T-cell (primary cell): ENCODE results near the gene AGAP1. TPM values are rescaled to one million over a fixed set of nuclear protein-coding genes. Genes with fewer than 3 reads are reported as not detected.

Experiments used
- ATAC-seq, 4 experiments: fragments of 200-7000 bp in 3 of 4; fragments of 150-1000 bp in 1 of 4; cut with Tn5 transposase; replicated peaks in 1 of 4; 1 replicate in 3 of 4; 2 replicates in 1 of 4; pipeline ENCODE4 v1.10.0; 2021; ENCODE audit warnings: moderate library complexity in 3 of 4, mild to moderate bottlenecking in 2 of 4, moderate number of reproducible peaks in 1 of 4
- CTCF ChIA-PET, 2 donors: fragments of 300-600 bp; sonication (Branson Sonifier 250); formaldehyde crosslinking; loops; one replicate each; lab custom pipeline; 2022; ENCODE audit warnings: antibody characterized with exemption in 2 of 2; lab: Charles Lee
- POLR2A ChIA-PET, 2 donors: fragments of 300-600 bp; sonication (Branson Sonifier 250); formaldehyde crosslinking; loops; one replicate each; lab custom pipeline; 2022; ENCODE audit warnings: antibody characterized with exemption in 2 of 2; lab: Charles Lee
- DNase-seq, 35 experiments: peaks; one replicate each; pipeline versions ENCODE4 v3.0.0 to v3.0.0-alpha.2; 2013 to 2023
- H3K27ac ChIP-seq: one replicate; pipeline ENCODE4 v1.5.1; 2013; ENCODE audit warnings: low read length
- H3K27me3 ChIP-seq, 2 experiments: replicated peaks in 1 of 2; 1 replicate in 1 of 2; 2 replicates in 1 of 2; pipeline versions ENCODE4 v1.6.1 to v1.7.0; 2013; ENCODE audit warnings: low read length in 1 of 2, mixed read lengths in 1 of 2; ENCODE audit not compliant: control insufficient read depth in 2 of 2, insufficient read depth in 2 of 2; ENCODE audit errors: extremely low read depth in 1 of 2
- H3K36me3 ChIP-seq, 2 donors: 1 replicate in 1 of 2; 2 replicates in 1 of 2; pipeline versions ENCODE4 v1.6.1 to v1.7.0; 2013; ENCODE audit warnings: low read length in 1 of 2; ENCODE audit not compliant: control insufficient read depth in 2 of 2, insufficient read depth in 1 of 2; ENCODE audit errors: extremely low read depth in 1 of 2
- H3K4me1 ChIP-seq, 2 experiments: 1 replicate in 1 of 2; 2 replicates in 1 of 2; pipeline versions ENCODE4 v1.6.1 to v1.7.0; 2013; ENCODE audit warnings: low read length in 2 of 2, mixed read lengths in 1 of 2; ENCODE audit not compliant: insufficient read depth in 2 of 2, control insufficient read depth in 1 of 2; ENCODE audit errors: extremely low read depth in 1 of 2
- H3K4me3 ChIP-seq, 2 donors: 1 replicate in 1 of 2; 2 replicates in 1 of 2; pipeline versions ENCODE4 v1.5.1 to v1.7.0; 2013; ENCODE audit warnings: mild to moderate bottlenecking in 2 of 2, low read length in 1 of 2, moderate library complexity in 1 of 2; ENCODE audit not compliant: control insufficient read depth in 1 of 2; ENCODE audit errors: extremely low read depth in 1 of 2
- H3K9me3 ChIP-seq: 2 replicates; pipeline ENCODE4 v1.7.0; 2013
- H3K27ac Mint-ChIP-seq, 2 donors: one replicate each; pipeline ENCODE4 v1.8.0; 2020 to 2021; ENCODE audit warnings: mild to moderate bottlenecking in 2 of 2, mixed read lengths in 2 of 2
- H3K27me3 Mint-ChIP-seq, 2 donors: one replicate each; pipeline ENCODE4 v1.8.0; 2021 to 2022; ENCODE audit warnings: mixed read lengths in 2 of 2
- H3K36me3 Mint-ChIP-seq: one replicate; pipeline ENCODE4 v1.8.0; 2021; ENCODE audit warnings: mixed read lengths
- H3K4me1 Mint-ChIP-seq, 3 donors: one replicate each; pipeline ENCODE4 v1.8.0; 2020 to 2022; ENCODE audit warnings: mixed read lengths in 3 of 3, mild to moderate bottlenecking in 1 of 3
- H3K4me3 Mint-ChIP-seq, 3 donors: one replicate each; pipeline ENCODE4 v1.8.0; 2020 to 2022; ENCODE audit warnings: mild to moderate bottlenecking in 3 of 3, mixed read lengths in 3 of 3, moderate library complexity in 3 of 3
- H3K9me3 Mint-ChIP-seq, 3 donors: one replicate each; pipeline ENCODE4 v1.8.0; 2020 to 2022; ENCODE audit warnings: mixed read lengths in 3 of 3
- WGBS: methylation state at CpG from one replicate; pipeline ENCODE4 v1.1.5; 2013; ENCODE audit warnings: missing lambda C conversion rate; ENCODE audit not compliant: insufficient coverage; 5-methylcytosine and 5-hydroxymethylcytosine counted together
- total RNA-seq, 35 experiments: library from RNA in 6 of 35; stranded (reverse) in 6 of 35; fragments of 120-200 nt in 1 of 35; gene quantifications; one replicate each; pipeline versions ENCODE4 v1.2.1 to v1.2.4 and lab custom pipeline; 2013 to 2026

The AGAP1 gene
- total RNA-seq, 5 donors from 2014 or later (not counting 1 experiment from before 2014, with no cell fraction given) = 3.9 to 15.6 (median 5.2) TPM

DNA sequence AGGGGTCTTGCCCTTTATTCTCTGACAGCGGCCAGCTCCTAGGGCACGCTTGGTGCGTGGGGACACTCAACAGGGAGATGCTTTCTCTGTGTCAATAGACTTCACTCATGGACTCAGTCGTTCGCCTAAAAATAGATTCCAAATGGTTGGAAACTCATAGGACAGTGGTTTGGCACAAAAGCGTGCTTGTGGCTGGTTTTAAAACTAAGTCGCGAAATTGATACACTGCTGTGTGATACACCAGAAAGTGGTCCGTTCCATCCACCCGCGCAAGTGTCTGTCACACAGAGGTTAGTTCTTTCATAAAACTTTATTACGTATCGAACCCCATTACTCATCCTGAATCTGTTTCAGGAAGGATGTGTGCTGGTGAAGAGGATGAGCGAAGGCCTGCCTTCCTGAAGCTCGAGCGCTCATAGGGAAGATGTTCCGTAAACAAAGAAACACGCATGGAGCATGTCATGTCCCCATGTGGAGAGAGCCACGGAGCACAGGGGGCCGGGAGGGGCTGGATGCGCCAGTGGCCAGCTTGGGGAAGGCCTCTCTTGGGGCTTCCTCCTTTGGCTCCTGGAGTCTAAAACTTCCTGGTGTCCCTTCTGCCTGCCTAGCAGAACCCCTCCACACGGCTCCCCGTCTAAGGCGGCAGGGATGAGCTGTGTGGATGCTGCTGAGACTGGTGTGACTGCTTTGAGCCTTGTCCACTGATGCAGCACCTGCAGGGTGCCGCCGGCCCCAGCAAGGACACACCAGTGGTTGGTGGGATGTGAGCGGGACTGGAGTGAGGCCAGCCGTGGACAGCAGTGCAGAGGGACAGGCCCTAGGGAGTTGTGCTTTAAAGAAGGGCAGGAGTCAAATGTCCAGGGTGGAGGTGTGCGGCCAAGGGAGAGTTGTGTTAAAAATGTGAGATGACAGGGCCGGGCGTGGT, 467.1 kb downstream of the AGAP1 start:
- H3K27ac ChIP-seq = no peak overlapping the region
- DNase-seq (no peak), ATAC-seq (no peak)
- Mint-ChIP-seq H3K4me1 (no peaks in the 10 kb centered on the region), H3K36me3 (no peaks in the 10 kb centered on the region), H3K27me3 (peaks cover 3 to 18% of the 10 kb centered on the region in 2 donors), H3K9me3 (no peaks in the 10 kb centered on the region), H3K4me3 (no peak overlapping the region), H3K27ac (no peak overlapping the region)
- H3K4me1 ChIP-seq = no peaks in the 10 kb centered on the region
- no peaks in the 10 kb centered on the region for H3K9me3 ChIP-seq
- POLR2A ChIA-PET = no interaction called here
- CTCF ChIA-PET = no interaction called here
- H3K36me3 ChIP-seq = no peaks in the 10 kb centered on the region
- H3K27me3 ChIP-seq = peaks cover 0 to 6% of the 10 kb centered on the region in 2 experiments
- WGBS = 91% methylated on average over 30 of the region's 31 CpGs
- no peak overlapping the region for H3K4me3 ChIP-seq

DNA sequence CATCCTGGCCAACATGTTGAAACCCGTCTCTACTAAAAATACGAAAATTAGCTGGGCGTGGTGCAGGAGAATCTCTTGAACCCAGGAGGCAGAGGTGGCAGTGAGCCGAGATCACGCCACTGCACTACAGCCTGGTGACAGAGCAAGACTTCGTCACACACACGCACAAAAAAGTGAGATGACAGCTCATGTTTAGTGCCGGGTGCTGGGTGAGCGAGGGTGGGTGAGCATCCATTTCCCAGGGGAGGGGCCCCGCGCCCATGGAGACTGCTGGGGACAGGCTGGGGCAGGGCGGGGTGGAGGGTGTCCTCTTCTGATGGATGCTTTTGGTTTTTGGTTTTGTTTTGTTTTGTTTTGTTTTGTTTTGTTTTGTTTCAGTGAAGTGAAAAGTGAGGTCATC, 467.9 kb downstream of the AGAP1 start:
- H3K27ac ChIP-seq = no peak overlapping the region
- ATAC-seq (no peak), DNase-seq (no peak)
- Mint-ChIP-seq H3K27ac (no peak overlapping the region), H3K9me3 (no peaks in the 10 kb centered on the region), H3K4me3 (no peak overlapping the region), H3K36me3 (no peaks in the 10 kb centered on the region), H3K27me3 (peaks cover 3 to 18% of the 10 kb centered on the region in 2 donors), H3K4me1 (no peaks in the 10 kb centered on the region)
- 93% methylated on average over 10 of the region's 12 CpGs for WGBS
- CTCF ChIA-PET = no interaction called here
- no peaks in the 10 kb centered on the region for H3K36me3 ChIP-seq
- no peaks in the 10 kb centered on the region for H3K4me1 ChIP-seq
- no peaks in the 10 kb centered on the region for H3K27me3 ChIP-seq
- POLR2A ChIA-PET = no interaction called here
- no peak overlapping the region for H3K4me3 ChIP-seq
- H3K9me3 ChIP-seq = no peaks in the 10 kb centered on the region

DNA sequence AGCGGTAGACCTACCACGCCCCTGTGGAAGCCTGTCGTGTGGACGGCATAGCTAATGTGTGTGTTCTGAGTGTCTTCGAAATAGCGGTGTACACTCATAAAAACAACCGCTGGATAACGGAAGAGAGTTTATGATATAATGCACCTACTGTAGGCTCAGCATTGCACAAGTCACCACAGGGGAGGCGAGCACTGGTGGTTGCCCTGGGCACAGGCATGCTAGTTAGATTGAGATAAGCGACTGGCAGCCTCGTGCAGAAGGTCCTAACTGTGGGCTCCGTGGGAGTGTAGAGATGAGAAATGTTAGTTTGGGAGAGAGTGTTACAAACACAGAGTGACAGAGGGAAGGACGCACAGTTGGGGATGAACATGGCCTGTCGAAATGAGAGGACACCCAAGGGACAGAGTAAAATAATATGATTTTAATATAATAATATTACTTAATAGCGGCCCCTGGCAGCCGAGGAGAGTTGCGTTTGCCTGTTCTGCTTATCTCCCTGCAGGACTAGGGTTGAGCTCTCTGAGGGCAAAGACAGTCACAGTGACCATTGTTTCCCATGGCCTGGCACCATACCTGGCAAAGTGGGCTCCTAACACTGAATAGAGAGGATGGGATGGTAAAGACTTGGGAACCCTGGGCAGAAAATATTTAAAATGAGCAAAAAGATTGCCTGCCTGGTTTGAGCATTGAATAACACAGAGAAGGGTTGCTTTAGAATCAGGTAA, 470.2 kb downstream of the AGAP1 start:
- Histone ChIP-seq H3K4me3 (no peak overlapping the region), H3K27ac (no peak overlapping the region), H3K4me1 (no peaks in the 10 kb centered on the region), H3K36me3 (no peaks in the 10 kb centered on the region), H3K9me3 (no peaks in the 10 kb centered on the region), H3K27me3 (no peaks in the 10 kb centered on the region)
- Mint-ChIP-seq H3K9me3 (no peaks in the 10 kb centered on the region), H3K27me3 (peaks cover 3 to 15% of the 10 kb centered on the region in 2 donors), H3K4me3 (no peak overlapping the region), H3K4me1 (no peaks in the 10 kb centered on the region), H3K27ac (no peak overlapping the region), H3K36me3 (no peaks in the 10 kb centered on the region)
- ChIA-PET CTCF (no interaction called here), POLR2A (no interaction called here)
- DNase-seq = no peak
- 90% methylated on average over 12 of the region's 17 CpGs for WGBS
- ATAC-seq = no peak

DNA sequence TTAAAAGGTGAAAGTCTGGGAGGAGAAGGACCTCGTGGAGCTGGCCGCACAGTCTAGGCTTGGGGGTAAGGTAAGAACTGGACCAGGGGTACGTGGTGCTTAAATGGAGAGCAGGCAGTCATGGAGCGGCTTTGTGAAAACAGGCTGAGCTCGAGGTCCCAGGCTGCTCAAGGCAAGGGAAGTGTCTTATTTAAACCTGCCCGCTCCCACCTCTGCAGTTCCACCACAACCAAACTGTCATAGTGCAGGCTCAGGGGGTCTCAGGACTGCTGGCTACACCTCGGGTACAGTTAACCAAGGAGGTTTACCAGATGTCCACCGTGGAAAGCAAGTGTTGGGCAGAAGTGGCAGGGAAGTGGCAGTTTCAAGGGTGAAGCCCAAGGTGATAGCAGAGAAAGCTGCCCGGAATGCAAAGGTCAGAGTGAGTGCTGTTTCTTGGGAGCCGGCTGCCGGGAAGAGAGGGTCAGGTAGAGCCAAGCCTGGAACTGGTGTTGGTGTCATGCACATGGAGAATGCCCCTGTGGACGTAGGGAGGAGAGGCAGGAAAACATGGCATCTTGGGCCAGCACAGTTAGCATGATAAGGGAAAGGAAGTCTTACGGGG, 471.0 kb downstream of the AGAP1 start:
- Mint-ChIP-seq H3K36me3 (no peaks in the 10 kb centered on the region), H3K4me3 (no peak overlapping the region), H3K27me3 (peaks cover 3 to 15% of the 10 kb centered on the region in 2 donors), H3K4me1 (no peaks in the 10 kb centered on the region), H3K27ac (no peak overlapping the region), H3K9me3 (no peaks in the 10 kb centered on the region)
- Histone ChIP-seq H3K4me3 (no peak overlapping the region), H3K4me1 (no peaks in the 10 kb centered on the region), H3K27ac (no peak overlapping the region), H3K9me3 (no peaks in the 10 kb centered on the region), H3K36me3 (no peaks in the 10 kb centered on the region), H3K27me3 (no peaks in the 10 kb centered on the region)
- ChIA-PET CTCF (no interaction called here), POLR2A (no interaction called here)
- DNase-seq (no peak), ATAC-seq (no peak)
- WGBS = 64% methylated on average over 12 of the region's 13 CpGs

DNA sequence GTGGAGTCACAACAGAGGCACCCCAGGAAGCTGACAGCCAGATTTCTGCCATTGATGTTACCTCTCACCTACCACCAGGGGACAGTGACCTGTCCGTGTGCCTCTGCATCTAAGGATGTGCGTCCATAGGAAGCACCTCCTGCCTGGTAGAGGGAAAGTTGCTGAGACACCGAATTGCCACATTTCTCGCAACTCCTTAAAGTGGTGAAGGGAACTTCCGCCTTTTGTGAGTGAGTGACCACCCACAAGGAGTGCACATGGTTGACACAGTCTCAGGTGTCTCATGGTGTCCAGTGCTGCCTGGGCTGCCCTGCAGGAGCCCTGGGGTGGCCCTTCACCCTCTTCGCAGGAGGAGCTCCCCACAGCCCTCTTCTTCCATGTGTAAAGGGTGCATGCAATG, 472.6 kb downstream of the AGAP1 start:
- Histone ChIP-seq H3K27me3 (no peaks in the 10 kb centered on the region), H3K9me3 (no peaks in the 10 kb centered on the region), H3K36me3 (no peaks in the 10 kb centered on the region), H3K4me3 (no peak overlapping the region), H3K27ac (no peak overlapping the region), H3K4me1 (no peaks in the 10 kb centered on the region)
- DNase-seq (no peak), ATAC-seq (no peak)
- H3K27me3 Mint-ChIP-seq = peaks cover 3 to 12% of the 10 kb centered on the region in 2 donors
- H3K9me3 Mint-ChIP-seq = no peaks in the 10 kb centered on the region
- ChIA-PET CTCF (no interaction called here), POLR2A (no interaction called here)
- H3K4me3 Mint-ChIP-seq = no peak overlapping the region
- no peaks in the 10 kb centered on the region for H3K4me1 Mint-ChIP-seq
- no peak overlapping the region for H3K27ac Mint-ChIP-seq
- WGBS = 78% methylated on average over 3 of the region's 6 CpGs
- H3K36me3 Mint-ChIP-seq = no peaks in the 10 kb centered on the region

DNA sequence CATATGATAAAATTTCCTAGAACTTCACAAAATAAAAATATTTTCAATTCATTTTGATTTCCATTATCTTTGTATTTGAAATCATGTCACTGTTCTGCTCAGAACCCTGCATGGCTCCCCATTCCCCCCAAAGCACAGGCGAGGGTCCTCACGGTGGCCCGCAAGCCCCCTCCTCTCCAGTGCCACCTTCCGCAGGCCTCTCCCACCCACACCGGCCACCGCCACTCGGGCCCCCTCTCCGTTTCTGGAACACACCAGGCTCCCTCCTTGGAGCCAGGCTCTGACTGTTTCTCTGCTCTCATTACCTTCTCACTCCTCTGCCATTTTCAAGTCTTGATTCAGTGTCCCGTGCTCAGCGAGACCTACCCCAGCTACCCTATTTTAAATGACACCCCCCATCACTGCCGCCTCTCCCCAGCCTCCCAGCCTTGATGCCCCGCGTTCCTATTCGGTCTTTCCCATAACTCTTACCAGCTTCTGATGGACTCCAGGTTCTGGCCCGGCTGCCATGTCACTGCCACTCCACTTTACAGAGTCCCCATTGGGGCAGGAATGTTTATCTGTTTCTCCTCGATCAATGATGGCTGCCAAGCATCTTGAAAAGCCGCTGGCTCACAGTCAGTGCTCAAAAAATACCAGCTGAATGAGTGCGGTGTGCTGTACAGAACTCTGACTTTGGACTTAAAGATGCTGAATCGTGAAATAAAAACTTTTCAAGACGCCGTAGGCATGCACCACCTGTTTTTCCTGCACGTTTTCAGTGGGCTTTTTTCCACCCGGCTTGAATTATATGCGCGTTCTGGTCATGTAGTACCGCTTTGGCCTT, 473.3 kb downstream of the AGAP1 start:
- Histone ChIP-seq H3K4me3 (no peak overlapping the region), H3K9me3 (no peaks in the 10 kb centered on the region), H3K4me1 (no peaks in the 10 kb centered on the region), H3K36me3 (no peaks in the 10 kb centered on the region), H3K27ac (no peak overlapping the region), H3K27me3 (no peaks in the 10 kb centered on the region)
- ChIA-PET POLR2A (no interaction called here), CTCF (interaction anchor here in 1 of 2 donors (0.7 kb wide), 1 partner anchor 616 kb away, joined by 3 read pairs; no protein-coding TSS in a partner anchor)
- H3K4me3 Mint-ChIP-seq = no peak overlapping the region
- no peaks in the 10 kb centered on the region for H3K4me1 Mint-ChIP-seq
- no peak overlapping the region for H3K27ac Mint-ChIP-seq
- 90% methylated on average over 23 of the region's 26 CpGs for WGBS
- ATAC-seq (no peak), DNase-seq (no peak)
- H3K27me3 Mint-ChIP-seq = peaks cover 3 to 12% of the 10 kb centered on the region in 2 donors
- H3K36me3 Mint-ChIP-seq = no peaks in the 10 kb centered on the region
- H3K9me3 Mint-ChIP-seq = no peaks in the 10 kb centered on the region
